ENCODE measurements around the gene P2RX6.

The P2RX6 gene

DNA sequence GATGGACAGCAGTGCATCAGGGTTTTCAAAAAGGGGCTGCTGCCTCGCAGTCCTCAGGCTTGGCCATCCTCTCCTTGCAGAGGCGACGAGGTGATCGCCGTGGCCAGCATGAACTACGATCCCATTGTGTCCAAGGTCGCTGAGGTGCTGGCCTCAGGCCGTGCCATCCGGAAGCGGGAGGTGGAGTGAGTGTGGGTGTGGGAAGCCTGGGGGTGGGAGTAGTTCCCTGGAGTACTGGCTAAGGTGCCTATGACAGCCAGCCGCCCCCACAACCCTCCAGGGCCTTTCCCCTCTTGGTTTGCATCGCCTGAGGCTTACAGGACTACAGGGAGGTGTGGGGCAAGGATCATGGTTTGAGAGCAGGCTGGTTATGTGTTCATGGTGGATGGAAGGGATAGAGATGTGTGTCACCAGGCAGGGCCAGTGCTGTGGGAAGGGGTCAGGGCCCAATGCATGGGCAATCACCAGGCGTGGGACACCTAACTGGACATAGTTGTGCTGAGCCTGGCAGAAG is 35.0 kb upstream of the P2RX6 start:
- DNase-seq (ENCODE audit: low read depth in 2 of 2): no peak

GRCh38 chr22:20980523-20980922 is 34.4 kb upstream of the P2RX6 start:
- no peak for DNase-seq (ENCODE audit: low read depth in 2 of 2)

DNA sequence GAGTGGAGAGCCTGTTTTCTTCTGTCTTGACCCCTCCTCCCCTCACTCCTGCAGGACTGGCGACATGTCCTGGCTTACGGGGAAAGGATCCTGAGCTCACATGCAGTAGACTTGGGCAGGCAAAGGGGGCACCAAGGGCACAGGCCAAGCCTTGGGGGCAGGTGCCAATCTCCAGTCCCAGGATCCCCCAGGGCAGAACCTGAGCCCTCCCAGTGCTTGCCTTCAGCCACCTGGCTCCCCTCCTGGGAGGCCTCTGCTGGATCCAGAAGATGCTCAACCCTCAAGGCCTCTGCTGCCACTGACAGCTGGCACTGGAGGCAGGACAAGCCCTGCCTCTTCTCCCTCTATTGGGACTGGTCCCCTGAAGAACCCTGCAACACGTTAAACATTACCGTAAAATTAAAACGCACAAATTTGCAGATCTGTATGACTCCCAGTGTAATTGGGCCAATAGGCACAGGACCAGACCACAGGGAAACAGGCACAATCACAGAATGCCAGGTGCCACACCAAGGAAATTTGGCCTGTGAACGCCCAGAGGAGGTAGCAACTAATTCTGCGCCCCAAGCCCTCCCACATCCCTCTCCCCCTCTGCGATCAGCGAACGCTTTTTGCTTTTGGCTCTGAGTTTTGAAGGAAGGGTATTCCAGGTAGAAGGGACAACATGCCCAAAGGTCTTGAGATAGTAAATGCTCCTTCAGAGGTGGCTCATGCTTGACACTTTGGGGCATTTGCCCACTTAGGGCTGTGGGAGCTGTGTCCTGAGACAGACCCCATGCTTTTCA is 33.8 kb upstream of the P2RX6 start:
- no peak for DNase-seq (ENCODE audit: low read depth in 2 of 2)

DNA sequence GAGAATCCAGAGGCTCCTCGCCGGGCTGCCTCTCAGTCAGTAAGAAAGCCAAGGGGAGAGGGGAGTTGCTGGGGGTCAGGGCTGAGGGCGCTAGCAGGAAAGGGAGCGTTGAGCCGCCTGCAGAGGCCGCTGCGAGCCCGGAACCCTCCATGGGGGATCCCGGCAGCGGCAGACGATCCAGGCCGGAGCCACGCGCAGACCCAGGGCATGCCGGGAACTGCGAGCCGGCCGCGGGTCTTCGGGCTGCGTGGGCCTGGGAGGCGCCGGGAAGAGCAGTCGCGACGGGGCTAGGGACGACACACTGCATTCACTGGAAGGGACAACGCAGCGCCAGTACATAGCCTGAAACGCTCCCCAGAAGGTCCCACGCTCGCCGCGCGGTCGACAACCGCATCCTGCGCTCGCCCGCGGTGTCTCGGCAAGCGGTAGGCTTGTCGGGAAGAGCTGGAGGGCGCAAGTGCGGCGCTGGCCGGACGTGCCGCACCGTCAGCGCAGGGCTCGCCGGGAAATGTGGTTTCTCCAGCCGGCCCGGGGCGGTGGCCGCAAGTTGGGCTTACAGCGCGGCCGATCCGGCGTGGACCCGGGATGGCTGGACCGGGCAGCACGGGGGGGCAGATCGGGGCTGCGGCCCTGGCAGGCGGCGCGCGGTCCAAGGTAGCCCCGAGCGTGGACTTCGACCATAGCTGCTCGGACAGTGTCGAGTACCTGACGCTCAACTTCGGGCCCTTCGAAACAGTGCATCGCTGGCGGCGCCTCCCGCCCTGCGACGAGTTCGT is 33.0 kb upstream of the P2RX6 start, which contains the start of gene LZTR1:
Gene LZTR1, plus strand, starts transcription at position 511 of the 776 bp plus-strand sequence. Its CDS starts 75 bp downstream, at position 586.
- DNase-seq (ENCODE audit: low read depth in 2 of 2): peak; percentile 59 to 60

DNA sequence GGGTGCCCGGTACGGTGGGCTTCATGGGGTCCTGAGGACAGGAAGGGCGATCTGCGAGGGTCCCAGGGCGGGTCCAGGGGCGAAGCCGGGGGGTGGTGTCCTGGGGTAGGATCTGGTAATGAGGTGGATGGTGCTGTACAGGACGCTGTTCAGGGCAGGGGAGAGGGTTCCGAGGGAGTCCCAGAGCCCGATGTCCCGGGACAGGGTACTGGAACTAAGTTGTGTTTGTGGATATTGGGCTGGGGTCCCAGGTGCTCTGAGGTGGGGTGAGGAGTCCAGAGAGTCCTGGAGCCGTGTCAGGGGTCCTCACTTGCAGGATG is 32.4 kb upstream of the P2RX6 start:
- no peak for DNase-seq (ENCODE audit: low read depth in 2 of 2)

GRCh38 chr22:20983081-20983771 is 31.7 kb upstream of the P2RX6 start:
- no peak for DNase-seq (ENCODE audit: low read depth in 2 of 2)

GRCh38 chr22:20985720-20986119 is 29.2 kb upstream of the P2RX6 start:
- no peak for DNase-seq (ENCODE audit: low read depth in 2 of 2)

GRCh38 chr22:20986365-20986764 is 28.6 kb upstream of the P2RX6 start:
- no peak for DNase-seq (ENCODE audit: low read depth in 2 of 2)

DNA sequence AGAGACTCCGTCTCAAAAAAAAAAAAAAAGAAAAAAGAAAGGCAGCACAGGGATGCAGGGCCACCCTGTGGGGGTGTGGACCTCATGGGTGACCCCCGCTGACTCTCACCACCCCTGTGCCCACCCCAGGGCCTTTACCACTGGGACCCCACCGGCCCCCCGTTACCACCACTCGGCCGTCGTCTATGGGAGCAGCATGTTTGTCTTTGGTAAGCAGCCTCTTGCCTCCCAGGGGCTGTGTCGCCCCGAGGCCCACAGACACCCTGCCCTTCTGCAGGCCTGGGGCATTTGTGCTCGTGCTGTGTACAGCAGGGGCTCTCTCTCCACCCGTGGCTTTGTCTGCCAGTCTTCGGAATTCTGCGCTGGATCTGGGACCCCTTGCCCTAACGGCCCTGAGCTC is 27.6 kb upstream of the P2RX6 start:
- DNase-seq (ENCODE audit: low read depth in 2 of 2): no peak

DNA sequence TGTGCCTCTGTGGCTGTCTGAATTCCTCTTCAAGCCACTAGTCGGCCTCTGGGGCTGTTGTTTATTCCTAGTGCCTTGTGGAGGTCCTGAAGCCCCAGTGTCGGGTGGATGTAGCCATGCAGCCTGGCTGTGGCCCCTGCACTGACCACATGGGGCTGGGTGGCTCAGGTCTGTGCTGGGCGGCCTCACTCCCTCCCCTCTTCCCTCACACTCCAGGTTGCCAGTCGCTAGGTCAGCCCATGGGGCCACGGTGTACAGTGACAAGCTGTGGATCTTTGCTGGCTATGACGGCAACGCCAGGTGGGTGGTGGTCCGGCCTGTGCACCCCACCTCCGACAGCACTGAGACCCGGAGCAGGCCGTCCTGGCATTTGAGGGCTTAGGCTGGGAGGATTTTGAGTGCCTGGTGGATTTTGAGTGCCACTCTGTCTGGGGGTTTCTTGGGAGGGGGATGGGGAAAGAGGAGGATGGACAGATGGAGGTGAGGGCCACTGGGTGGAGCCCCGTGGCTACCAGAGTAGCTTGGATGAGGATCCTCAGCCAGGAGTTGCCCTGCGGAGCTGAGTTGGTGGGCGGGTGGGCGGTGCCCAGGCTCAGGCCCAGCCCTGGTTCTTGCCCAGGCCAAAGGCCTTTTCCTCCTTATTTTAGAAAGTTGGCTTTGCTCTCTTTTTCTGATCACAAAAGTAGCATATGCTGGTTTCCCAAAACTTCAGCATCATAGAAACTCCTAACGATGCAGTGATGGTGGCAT is 26.2 kb upstream of the P2RX6 start:
- no peak for DNase-seq (ENCODE audit: low read depth in 2 of 2)

GRCh38 chr22:20989323-20990138 is 25.4 kb upstream of the P2RX6 start:
- no peak for DNase-seq (ENCODE audit: low read depth in 2 of 2)

GRCh38 chr22:20990184-20991180 is 24.5 kb upstream of the P2RX6 start:
- no peak for DNase-seq (ENCODE audit: low read depth in 2 of 2)

- DNase-seq (ENCODE audit: low read depth in 2 of 2): no peak
These were observed 23.5 kb upstream of the P2RX6 start for GRCh38 chr22:20991252-20992055.

DNA sequence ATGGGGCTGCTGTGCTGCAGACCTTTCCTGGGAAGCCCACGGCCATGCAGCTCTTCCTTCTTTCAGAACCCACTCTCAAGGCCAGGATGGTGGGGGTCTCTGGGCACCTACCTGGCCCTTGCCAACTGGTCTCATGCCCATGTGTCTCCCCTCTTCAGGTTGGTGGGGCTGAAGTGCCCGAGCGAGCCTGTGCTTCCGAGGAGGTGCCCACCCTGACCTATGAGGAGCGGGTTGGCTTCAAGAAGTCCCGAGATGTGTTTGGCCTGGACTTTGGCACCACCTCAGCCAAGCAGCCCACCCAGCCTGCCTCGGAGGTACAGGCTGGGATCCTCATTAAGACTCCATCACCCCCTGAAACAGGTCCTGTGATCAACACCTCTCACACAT is 22.9 kb upstream of the P2RX6 start:
- DNase-seq (ENCODE audit: low read depth in 2 of 2): no peak

DNA sequence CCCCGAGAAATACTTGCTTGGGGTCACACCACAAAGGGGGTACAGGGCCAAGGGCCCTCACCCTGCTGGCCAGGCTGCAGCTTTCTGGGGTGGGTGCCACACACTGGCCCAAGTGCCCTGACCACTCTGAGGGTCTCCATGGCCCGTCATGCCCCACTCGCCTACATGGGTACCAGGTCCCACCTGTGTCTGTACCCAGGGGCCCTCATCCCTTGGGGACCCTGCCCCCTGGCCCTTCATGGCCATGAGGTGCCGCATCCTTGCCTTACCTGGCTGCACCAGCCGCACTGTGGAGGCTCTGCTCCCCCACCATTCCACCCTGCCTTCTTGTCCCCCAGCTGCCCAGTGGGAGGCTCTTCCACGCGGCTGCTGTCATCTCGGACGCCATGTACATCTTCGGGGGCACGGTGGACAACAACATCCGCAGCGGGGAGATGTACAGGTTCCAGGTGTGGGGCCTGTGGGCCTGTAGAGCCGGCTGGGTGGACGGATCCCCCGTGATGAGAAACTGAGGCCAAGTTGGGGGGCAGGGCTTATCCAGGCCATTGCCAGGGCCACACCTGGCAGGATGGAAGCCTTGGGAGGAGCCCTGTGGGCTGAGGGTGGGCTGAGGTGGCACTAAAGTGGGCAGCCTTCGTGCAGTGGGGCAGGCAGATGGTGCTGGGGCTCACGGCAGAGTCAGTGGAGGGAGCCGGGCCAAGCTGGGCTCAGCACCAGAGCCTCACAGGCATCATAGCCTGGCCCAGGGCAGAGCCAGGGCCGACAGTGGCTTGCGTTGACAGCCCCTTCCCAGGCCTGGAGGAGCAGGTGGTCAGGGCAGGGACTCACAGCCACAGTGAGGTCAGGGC is 22.3 kb upstream of the P2RX6 start:
- DNase-seq (ENCODE audit: low read depth in 2 of 2): no peak

DNA sequence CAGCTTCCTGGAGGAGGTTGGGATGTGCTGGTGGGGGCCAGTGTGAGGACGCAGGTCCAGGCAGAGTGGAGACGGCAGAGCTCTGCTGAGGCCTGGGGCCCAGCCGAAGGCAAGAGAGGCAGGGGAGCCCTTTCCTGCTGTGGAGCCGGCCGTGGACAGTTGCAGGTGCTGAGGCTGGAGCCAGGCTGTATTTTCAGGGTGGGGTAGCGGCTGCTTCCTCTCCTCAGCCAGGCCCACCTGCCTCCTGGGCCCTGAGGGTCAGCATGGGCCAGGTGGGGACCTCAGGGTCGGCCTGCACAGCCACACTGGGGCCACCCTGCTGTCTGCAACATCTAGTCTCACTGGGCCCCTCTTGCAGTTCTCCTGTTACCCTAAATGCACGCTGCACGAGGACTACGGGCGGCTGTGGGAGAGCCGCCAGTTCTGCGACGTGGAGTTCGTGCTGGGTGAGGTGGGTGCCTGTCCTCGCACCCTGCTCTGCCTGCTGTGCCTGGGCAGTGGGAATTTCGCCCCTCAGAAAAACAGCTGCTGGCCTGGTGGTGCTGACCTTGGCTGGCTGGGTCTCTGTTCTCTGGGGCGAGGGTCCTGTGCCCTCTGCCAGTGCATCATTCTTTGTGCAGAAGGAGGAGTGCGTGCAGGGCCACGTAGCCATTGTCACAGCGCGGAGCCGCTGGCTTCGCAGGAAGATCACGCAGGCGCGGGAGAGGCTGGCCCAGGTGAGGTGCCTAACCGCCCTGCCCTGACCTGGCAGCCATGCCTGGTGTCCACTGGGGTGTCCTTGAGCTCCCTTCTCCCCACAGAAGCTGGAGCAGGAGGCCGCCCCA is 21.4 kb upstream of the P2RX6 start:
- no peak for DNase-seq (ENCODE audit: low read depth in 2 of 2)
